Nasal cavity respiratory epithelium epithelial cell of viscerocranial mucosa (primary cell): ENCODE measurements around the gene CACNB3. TPM values are rescaled to one million over a fixed set of nuclear protein-coding genes. Genes with fewer than 3 reads are reported as not detected.

Experiments used
- total RNA-seq: library from RNA; depleted of rRNA; stranded (reverse); fragments of >200 nt; gene quantifications from 2 replicates; pipeline ENCODE4 v1.2.3, GENCODE V29; 2014

Gene CACNB3
- 7.5 and 19.0 TPM in 2 replicates for total RNA-seq

DNA sequence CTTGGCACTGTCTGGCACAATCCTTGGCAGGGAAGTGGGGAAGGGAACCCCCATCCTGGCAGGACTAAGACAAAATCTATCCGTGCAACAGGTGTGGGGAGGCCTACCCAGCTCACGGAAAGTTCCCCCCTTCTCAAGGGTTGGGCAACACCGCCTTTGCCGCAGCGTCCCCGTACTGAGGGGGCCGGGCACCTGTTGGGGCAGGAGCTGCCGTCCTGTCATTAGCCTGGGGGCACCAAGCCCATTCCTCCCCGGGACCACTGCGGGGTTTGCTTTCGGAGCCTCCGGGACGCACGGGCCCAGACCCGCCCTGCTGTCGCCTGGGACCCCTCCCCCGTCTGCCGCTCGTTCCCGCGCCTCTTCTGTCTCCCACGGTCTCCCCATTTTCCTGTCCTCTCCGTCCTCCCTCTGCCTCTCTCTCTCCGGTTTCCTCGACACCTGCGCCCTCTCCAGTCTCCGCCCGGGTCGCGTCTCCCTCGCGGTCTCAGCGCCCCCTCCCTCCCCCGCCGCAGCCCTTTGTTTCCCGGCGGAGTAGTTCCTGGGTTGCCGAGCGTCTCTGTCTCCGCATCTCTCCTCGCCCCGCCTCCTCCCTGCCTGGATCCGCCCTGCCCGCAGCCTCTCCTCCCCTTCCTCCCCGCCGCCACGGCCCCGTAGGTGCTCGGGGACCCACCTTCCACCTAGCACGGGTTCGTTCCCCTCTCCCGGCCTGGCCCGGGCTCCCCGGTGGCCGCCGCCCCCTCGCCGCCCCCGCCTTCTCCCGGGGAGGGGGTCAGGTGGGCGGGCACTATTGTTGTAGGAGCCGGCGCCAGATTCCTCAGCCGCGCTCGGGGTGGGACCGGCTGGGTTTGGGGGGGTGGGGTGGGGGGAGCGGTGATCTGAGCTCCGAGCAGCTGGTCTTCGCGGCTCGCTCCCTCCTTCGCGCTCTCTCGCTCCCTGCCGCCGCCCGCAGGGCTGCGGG, at the start of gene CACNB3:
Gene CACNB3, plus strand, starts transcription at position 624 of the 958 bp plus-strand sequence. CDS start 434 bp downstream, outside the sequence.

GRCh38 chr12:48788854-48789775, 29.2 kb upstream of the CACNB3 start, which contains the start of gene ADCY6:
Gene ADCY6, minus strand, starts transcription at chr12:48789089. Its CDS starts 5,655 bp downstream, at chr12:48783434.

DNA sequence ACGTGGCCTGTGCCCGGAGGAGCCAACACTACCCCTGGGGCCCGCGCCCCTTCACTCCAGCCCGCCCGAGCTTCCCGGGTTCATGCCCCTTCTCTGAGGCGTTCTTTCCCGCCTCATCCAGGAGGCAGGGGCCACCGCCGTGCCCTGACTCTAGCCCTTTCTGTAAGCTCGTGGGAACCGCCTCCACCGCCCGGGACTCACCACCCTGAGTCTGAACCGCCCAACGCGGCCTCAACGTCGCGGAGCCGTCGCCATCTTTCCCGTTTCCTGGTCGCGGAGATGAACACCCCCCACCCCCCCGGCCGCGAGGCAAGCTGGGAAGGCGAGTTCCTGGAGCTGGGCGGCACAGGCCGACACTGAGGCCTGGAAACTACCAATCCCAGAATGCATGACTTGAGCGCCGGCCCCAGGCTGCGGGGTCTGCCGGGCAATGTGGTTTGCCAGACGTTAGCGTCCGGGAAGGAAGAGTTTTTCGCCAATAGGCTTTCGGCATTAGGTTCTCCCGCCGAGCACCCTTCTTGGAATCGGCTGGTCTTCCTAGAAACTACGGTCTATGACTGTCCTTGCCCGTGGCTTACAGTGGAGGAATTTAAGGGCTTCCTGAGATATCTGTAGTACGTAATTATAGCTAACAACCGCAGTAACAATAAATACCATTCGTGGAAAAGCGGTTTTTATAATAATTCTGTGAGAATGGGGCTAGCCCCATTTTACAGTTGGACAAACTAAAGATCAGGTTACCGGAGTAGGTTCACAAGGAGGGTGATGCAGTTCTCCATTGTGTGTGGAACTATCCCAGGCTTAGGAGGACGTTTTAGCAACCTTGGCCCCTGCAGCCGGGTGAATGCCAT, 33.8 kb downstream of the CACNB3 start, which contains the start of gene DDX23:
Gene DDX23, minus strand, starts transcription at position 281 of the 851 bp plus-strand sequence. CDS start 6,381 bp downstream, outside the sequence.

GRCh38 chr12:48865281-48866051, 47.2 kb downstream of the CACNB3 start, which contains the start of gene RND1:
Gene RND1, minus strand, starts transcription at chr12:48865870. Its CDS starts 103 bp downstream, at chr12:48865767.

Other genes with a start within 250 kb of the CACNB3 start
- gene LALBA, start 248.4 kb upstream of the CACNB3 start, total RNA-seq, result not detected in 2 replicates
- gene KANSL2, start 136.3 kb upstream of the CACNB3 start, total RNA-seq, result 61.7 and 87.1 TPM in 2 replicates
- gene CCNT1, start 101.8 kb upstream of the CACNB3 start, total RNA-seq, result 38.9 and 42.0 TPM in 2 replicates
- gene ADCY6, start 29.4 kb upstream of the CACNB3 start, total RNA-seq, result 19.1 and 38.7 TPM in 2 replicates
- gene DDX23, start 33.7 kb downstream of the CACNB3 start, total RNA-seq, result 67.0 and 95.1 TPM in 2 replicates
- gene RND1, start 47.4 kb downstream of the CACNB3 start, total RNA-seq, result 0.78 and 4.1 TPM in 2 replicates
- 6.2 and 20.5 TPM in 2 replicates for gene FKBP11, start 107.0 kb downstream of the CACNB3 start, total RNA-seq
- gene ARF3, start 139.0 kb downstream of the CACNB3 start, total RNA-seq, result 30.8 and 46.3 TPM in 2 replicates
- 0.07 TPM in 1 of 2 replicates, not detected in the other for gene WNT10B, start 153.2 kb downstream of the CACNB3 start, total RNA-seq
- not detected in 2 replicates for gene WNT1, start 159.8 kb downstream of the CACNB3 start, total RNA-seq
- 0.28 and 0.68 TPM in 2 replicates for gene DDN, start 180.9 kb downstream of the CACNB3 start, total RNA-seq
- 50.8 and 62.2 TPM in 2 replicates for gene PRKAG1, start 200.3 kb downstream of the CACNB3 start, total RNA-seq
- gene KMT2D, start 242.3 kb downstream of the CACNB3 start, total RNA-seq, result 24.9 and 107 TPM in 2 replicates